A549 (cell line): Measurements from ENCODE around the gene LY6G5C. TPM values are rescaled to one million over a fixed set of nuclear protein-coding genes. Genes with fewer than 3 reads are reported as not detected.

Experiments used
- ATAC-seq, 2 experiments: fragments of 200-7000 bp in 1 of 2; fragments of >200 bp in 1 of 2; cut with Nextera tagmentation in 1 of 2; cut with Tn5 transposase in 1 of 2; 3 replicates each; pipeline versions ENCODE4 v1.8.0 to v1.9.1; 2018 to 2020; ENCODE audit warnings: mild to moderate bottlenecking in 1 of 2, moderate library complexity in 1 of 2
- CTCF ChIA-PET: fragments of 300-600 bp; sonication (Branson Sonifier 250); formaldehyde crosslinking; extraction: SDS; loops from one replicate; lab custom pipeline; 2021; ENCODE audit warnings: antibody characterized with exemption, inconsistent platforms; lab: Yijun Ruan, JAX
- POLR2A ChIA-PET: fragments of 350-600 bp; formaldehyde crosslinking; extraction: SDS; loops from one replicate; lab custom pipeline; 2021; ENCODE audit warnings: antibody characterized with exemption, inconsistent platforms; lab: Yijun Ruan, JAX
- DNase-seq, 2 experiments: peaks; one replicate each; pipeline versions ENCODE4 v3.0.0 to v3.0.0-alpha.2; 2011 to 2016; ENCODE audit warnings: low read depth in 1 of 2, low spot score in 1 of 2
- FAIRE-seq: peaks from 2 replicates; lab custom pipeline; 2011; peaks lifted over from hg19 to GRCh38; lab: Jason Lieb, UNC
- H3K27ac ChIP-seq, 2 experiments: fragments of >200 bp; sonication (Bioruptor Twin); formaldehyde crosslinking; 3 replicates each; pipeline ENCODE4 v1.5.1; 2016 to 2017
- H3K4me1 ChIP-seq: fragments of >200 bp; sonication (Bioruptor Twin); formaldehyde crosslinking; 3 replicates; pipeline ENCODE4 v1.6.1; 2016
- H3K4me2 ChIP-seq: fragments of >200 bp; sonication (Bioruptor Twin); formaldehyde crosslinking; 3 replicates; pipeline ENCODE4 v1.6.1; 2016
- H3K4me3 ChIP-seq: fragments of >200 bp; sonication (Bioruptor Twin); formaldehyde crosslinking; 3 replicates; pipeline ENCODE4 v1.5.1; 2016
- H3K9me3 ChIP-seq: fragments of >200 bp; sonication (Bioruptor Twin); formaldehyde crosslinking; 3 replicates; pipeline ENCODE4 v1.6.1; 2016
- BHLHE40 ChIP-seq: IDR thresholded peaks from 2 replicates; pipeline ENCODE4 v1.6.1; 2012; ENCODE audit warnings: low read depth, low read length, inconsistent platforms
- CBX8 ChIP-seq: fragments of 200-600 bp; sonication (generic); IDR thresholded peaks from 2 replicates; pipeline ENCODE4 v1.6.1; 2016
- CEBPB ChIP-seq, 2 experiments: fragments of >200 bp in 1 of 2; sonication (Bioruptor Twin) in 1 of 2; formaldehyde crosslinking in 1 of 2; IDR thresholded peaks; 2 replicates each; pipeline ENCODE4 v1.6.1; 2012 to 2016
- CHD2 ChIP-seq: fragments of 150-350 bp; IDR thresholded peaks from 2 replicates; pipeline ENCODE4 v1.6.1; 2014; ENCODE audit warnings: low read length; ENCODE audit not compliant: partially characterized antibody
- CHD4 ChIP-seq: fragments of 200-600 bp; sonication (generic); IDR thresholded peaks from 2 replicates; pipeline ENCODE4 v1.6.1; 2016; ENCODE audit warnings: antibody characterized with exemption, mild to moderate bottlenecking, borderline replicate concordance
- EHMT2 ChIP-seq: fragments of 200-600 bp; sonication (generic); IDR thresholded peaks from 2 replicates; pipeline ENCODE4 v1.6.1; 2016; ENCODE audit warnings: antibody characterized with exemption, low read depth, mild to moderate bottlenecking, moderate library complexity
- EP300 ChIP-seq, 2 experiments: fragments of >200 bp; sonication (Bioruptor Twin); formaldehyde crosslinking; IDR thresholded peaks; 2 replicates in 1 of 2; 3 replicates in 1 of 2; pipeline ENCODE4 v1.6.1; 2016 to 2017
- ESRRA ChIP-seq: fragments of 150-350 bp; IDR thresholded peaks from 2 replicates; pipeline ENCODE4 v1.6.1; 2014; ENCODE audit warnings: mild to moderate bottlenecking, low read length, borderline replicate concordance
- FOSL2 ChIP-seq, 2 experiments: fragments of 450-650 bp in 1 of 2; fragments of >200 bp in 1 of 2; sonication (Bioruptor Twin) in 1 of 2; formaldehyde crosslinking; IDR thresholded peaks; 2 replicates each; pipeline versions ENCODE4 v1.5.0 to v1.6.1; 2016 to 2020; ENCODE audit warnings: mild to moderate bottlenecking in 1 of 2, moderate library complexity in 1 of 2
- FOXS1 ChIP-seq: fragments of 250-450 bp; sonication (Bioruptor Pico); IDR thresholded peaks from 2 replicates; pipeline ENCODE4 v1.5.0; 2020; ENCODE audit warnings: mild to moderate bottlenecking, moderate library complexity
- HOXB13 ChIP-seq: fragments of 250-450 bp; sonication (Bioruptor Pico); IDR thresholded peaks from 2 replicates; pipeline ENCODE4 v1.5.0; 2020; ENCODE audit warnings: low read depth, mild to moderate bottlenecking, moderate library complexity
- KDM5A ChIP-seq: fragments of 200-600 bp; sonication (generic); IDR thresholded peaks from 2 replicates; pipeline ENCODE4 v1.6.1; 2016; ENCODE audit warnings: antibody characterized with exemption, mild to moderate bottlenecking
- MAFK ChIP-seq: fragments of 450-650 bp; IDR thresholded peaks from 2 replicates; pipeline ENCODE4 v1.6.1; 2014; ENCODE audit not compliant: partially characterized antibody
- MAZ ChIP-seq: fragments of 150-350 bp; IDR thresholded peaks from 2 replicates; pipeline ENCODE4 v1.6.1; 2014; ENCODE audit warnings: antibody characterized with exemption, low read depth, low read length, borderline replicate concordance
- MYC ChIP-seq: IDR thresholded peaks from 2 replicates; pipeline ENCODE4 v1.6.1; 2012; ENCODE audit warnings: mild to moderate bottlenecking, inconsistent platforms, low read length, improper control_type of control experiment, borderline replicate concordance
- NPAS2 ChIP-seq: fragments of 250-450 bp; sonication (Bioruptor Pico); IDR thresholded peaks from 2 replicates; pipeline ENCODE4 v1.8.0; 2022; ENCODE audit warnings: mild to moderate bottlenecking, moderate library complexity, borderline replicate concordance
- NR3C1 ChIP-seq: fragments of >200 bp; sonication (Bioruptor Twin); formaldehyde crosslinking; IDR thresholded peaks from 3 replicates; pipeline ENCODE4 v1.6.1; 2017
- POLR2A ChIP-seq: IDR thresholded peaks from 2 replicates; pipeline ENCODE4 v1.6.1; 2012; ENCODE audit warnings: mild to moderate bottlenecking, low read length
- RNF2 ChIP-seq: fragments of 200-600 bp; sonication (generic); IDR thresholded peaks from 2 replicates; pipeline ENCODE4 v1.6.1; 2016; ENCODE audit warnings: low read depth, mild to moderate bottlenecking, antibody characterized with exemption, moderate library complexity, borderline replicate concordance
- SMC3 ChIP-seq: fragments of >200 bp; sonication (Bioruptor Twin); formaldehyde crosslinking; IDR thresholded peaks from 3 replicates; pipeline ENCODE4 v1.6.1; 2018; ENCODE audit warnings: inconsistent platforms
- TFCP2L1 ChIP-seq: fragments of 250-450 bp; sonication (Bioruptor Pico); IDR thresholded peaks from 2 replicates; pipeline ENCODE4 v1.5.0; 2021; ENCODE audit warnings: mild to moderate bottlenecking
- TP53 ChIP-seq: fragments of 250-450 bp; sonication (Bioruptor Pico); IDR thresholded peaks from 2 replicates; pipeline ENCODE4 v1.5.0; 2021; ENCODE audit warnings: mild to moderate bottlenecking, moderate library complexity
- ZC3H11A ChIP-seq: fragments of 450-650 bp; IDR thresholded peaks from 2 replicates; pipeline ENCODE4 v1.6.1; 2014; ENCODE audit warnings: antibody characterized with exemption, mild to moderate bottlenecking
- ZFP36 ChIP-seq: fragments of 450-650 bp; IDR thresholded peaks from 2 replicates; pipeline ENCODE4 v1.6.1; 2014; ENCODE audit warnings: borderline replicate concordance; ENCODE audit not compliant: partially characterized antibody
- ZNF302 ChIP-seq: fragments of 250-450 bp; sonication (Bioruptor Pico); IDR thresholded peaks from 2 replicates; pipeline ENCODE4 v1.9.0; 2021; ENCODE audit warnings: inconsistent platforms, mild to moderate bottlenecking, moderate library complexity
- WGBS: methylation state at CpG from one replicate; pipeline ENCODE4 v1.1.6; 2017; ENCODE audit errors: missing lambda C conversion rate; 5-methylcytosine and 5-hydroxymethylcytosine counted together
- polyA plus RNA-seq, 4 experiments: library from polyadenylated mRNA; depleted of rRNA in 3 of 4; stranded (reverse); fragments of >200 nt; fragmentation: RNase III in 1 of 4; extraction: RNeasy Plus Mini Kit Qiagen cat#74134 plus additional on column Dnase treatment in 1 of 4; gene quantifications; 2 replicates in 3 of 4; 3 replicates in 1 of 4; pipeline ENCODE4 v1.2.3, GENCODE V29; 2011 to 2017
- TF ChIP-seq, protein P1 (sequence below): IDR thresholded peaks from 2 replicates; pipeline ENCODE4 v1.6.1; 2012
- TF ChIP-seq, protein P2 (sequence below): fragments of 250-450 bp; sonication (Bioruptor Pico); IDR thresholded peaks from 2 replicates; pipeline ENCODE4 v1.5.0; 2021; ENCODE audit warnings: mild to moderate bottlenecking, moderate library complexity, borderline replicate concordance
- TF ChIP-seq, protein P3 (sequence below): fragments of >200 bp; sonication (Bioruptor Twin); formaldehyde crosslinking; IDR thresholded peaks from 2 replicates; pipeline ENCODE4 v1.6.1; 2016
- TF ChIP-seq, protein P4 (sequence below): IDR thresholded peaks from 2 replicates; pipeline ENCODE4 v1.6.1; 2012
- TF ChIP-seq, protein P5 (sequence below): fragments of 250-450 bp; sonication (Bioruptor Pico); IDR thresholded peaks from 2 replicates; pipeline ENCODE4 v1.5.0; 2020; ENCODE audit warnings: low read depth, mild to moderate bottlenecking, moderate library complexity
- TF ChIP-seq, protein P6 (sequence below): IDR thresholded peaks from 2 replicates; pipeline ENCODE4 v1.6.1; 2012; ENCODE audit warnings: low read depth, borderline replicate concordance
- TF ChIP-seq, protein P7 (sequence below): fragments of >200 bp; sonication (Bioruptor Twin); formaldehyde crosslinking; IDR thresholded peaks from 3 replicates; pipeline ENCODE4 v1.6.1; 2016

Gene LY6G5C
- polyA plus RNA-seq, 2 of the 4 experiments (the other 2 are of a cell fraction): 1.2 to 1.6 TPM

DNA sequence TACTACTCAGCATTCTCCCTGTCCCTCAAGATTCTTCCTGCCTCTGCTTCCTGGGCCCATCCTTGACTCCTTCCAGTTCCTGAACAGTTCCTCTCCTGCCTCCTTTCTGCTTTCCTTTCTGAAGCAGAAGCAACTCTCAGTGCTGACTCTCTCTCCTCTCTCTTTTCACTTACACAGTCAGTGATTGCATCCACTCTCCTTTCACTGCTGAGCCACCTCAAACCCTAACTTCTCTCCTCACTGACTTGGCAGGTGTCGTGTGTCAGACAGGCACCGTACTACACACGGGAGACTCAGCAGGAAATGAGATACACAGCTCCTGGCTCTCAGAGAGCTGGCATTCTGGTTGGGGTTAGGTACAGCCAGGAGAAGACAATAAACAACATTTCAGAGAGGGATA lies 16.7 kb upstream of the LY6G5C start:
- 63% methylated on average over 3 of the region's 3 CpGs for WGBS
- ATAC-seq: no peak
- CTCF ChIA-PET: interaction anchor here (1.4 kb wide), 1 partner anchor 93 kb away, joined by 3 read pairs; no protein-coding TSS in a partner anchor

DNA sequence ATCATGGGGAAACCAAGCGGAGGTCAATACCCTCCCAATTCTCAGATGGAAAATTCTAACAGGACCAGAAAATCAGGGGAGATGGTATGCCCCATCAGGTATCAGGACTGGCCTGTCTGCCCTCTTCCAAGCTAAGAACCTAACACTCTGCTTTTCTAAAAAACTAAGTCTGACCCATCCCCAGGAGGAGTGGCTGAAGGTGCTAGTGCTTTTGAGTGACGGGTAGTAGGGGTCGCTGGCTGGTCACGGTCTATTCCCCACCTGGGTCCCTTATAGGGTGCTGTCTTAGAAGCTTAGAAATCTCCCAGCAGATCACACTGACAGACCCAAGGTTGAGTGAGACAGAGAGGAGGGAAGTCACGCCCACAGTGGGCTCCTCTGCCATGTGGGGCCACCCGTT lies 12.7 kb upstream of the LY6G5C start:
- ChIA-PET CTCF (interaction anchor here (0.6 to 1.8 kb wide), 6 partner anchors 10 to 170 kb away, joined by 3 to 9 read pairs (median 3); partner anchors contain the start of genes ABHD16A and DDAH2), POLR2A (interaction anchor here (1.2 to 1.4 kb wide), 2 partner anchors 122 to 134 kb away, joined by 3 to 5 read pairs; partner anchors contain the start of genes HSPA1A, HSPA1B and HSPA1L)
- no peak for ATAC-seq
- no peak for DNase-seq
- no peaks in the 10 kb centered on the region; the same call in 2 of the 3 replicates for H3K4me1 ChIP-seq
- TF ChIP-seq, protein P1, sequence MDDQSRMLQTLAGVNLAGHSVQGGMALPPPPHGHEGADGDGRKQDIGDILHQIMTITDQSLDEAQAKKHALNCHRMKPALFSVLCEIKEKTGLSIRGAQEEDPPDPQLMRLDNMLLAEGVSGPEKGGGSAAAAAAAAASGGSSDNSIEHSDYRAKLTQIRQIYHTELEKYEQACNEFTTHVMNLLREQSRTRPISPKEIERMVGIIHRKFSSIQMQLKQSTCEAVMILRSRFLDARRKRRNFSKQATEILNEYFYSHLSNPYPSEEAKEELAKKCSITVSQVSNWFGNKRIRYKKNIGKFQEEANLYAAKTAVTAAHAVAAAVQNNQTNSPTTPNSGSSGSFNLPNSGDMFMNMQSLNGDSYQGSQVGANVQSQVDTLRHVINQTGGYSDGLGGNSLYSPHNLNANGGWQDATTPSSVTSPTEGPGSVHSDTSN: no peak
- TF ChIP-seq KDM5A: no peak
- TF ChIP-seq, protein P2, sequence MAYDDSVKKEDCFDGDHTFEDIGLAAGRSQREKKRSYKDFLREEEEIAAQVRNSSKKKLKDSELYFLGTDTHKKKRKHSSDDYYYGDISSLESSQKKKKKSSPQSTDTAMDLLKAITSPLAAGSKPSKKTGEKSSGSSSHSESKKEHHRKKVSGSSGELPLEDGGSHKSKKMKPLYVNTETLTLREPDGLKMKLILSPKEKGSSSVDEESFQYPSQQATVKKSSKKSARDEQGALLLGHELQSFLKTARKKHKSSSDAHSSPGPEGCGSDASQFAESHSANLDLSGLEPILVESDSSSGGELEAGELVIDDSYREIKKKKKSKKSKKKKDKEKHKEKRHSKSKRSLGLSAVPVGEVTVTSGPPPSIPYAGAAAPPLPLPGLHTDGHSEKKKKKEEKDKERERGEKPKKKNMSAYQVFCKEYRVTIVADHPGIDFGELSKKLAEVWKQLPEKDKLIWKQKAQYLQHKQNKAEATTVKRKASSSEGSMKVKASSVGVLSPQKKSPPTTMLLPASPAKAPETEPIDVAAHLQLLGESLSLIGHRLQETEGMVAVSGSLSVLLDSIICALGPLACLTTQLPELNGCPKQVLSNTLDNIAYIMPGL (CRISPR knock-in tag): no peak
- no peak for TF ChIP-seq CBX8
- no peak for TF ChIP-seq NR3C1
- TF ChIP-seq CHD2: no peak
- TF ChIP-seq FOSL2 (IDR thresholded peaks at IDR 0.05): no peak
- no peak for TF ChIP-seq FOSL2 (CRISPR knock-in tag; IDR thresholded peaks at IDR 0.05)
- TF ChIP-seq, protein P3, sequence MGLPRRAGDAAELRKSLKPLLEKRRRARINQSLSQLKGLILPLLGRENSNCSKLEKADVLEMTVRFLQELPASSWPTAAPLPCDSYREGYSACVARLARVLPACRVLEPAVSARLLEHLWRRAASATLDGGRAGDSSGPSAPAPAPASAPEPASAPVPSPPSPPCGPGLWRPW: no peak
- no peak for TF ChIP-seq MAFK
- no peak for TF ChIP-seq TP53
- TF ChIP-seq HOXB13 (CRISPR knock-in tag): no peak
- TF ChIP-seq FOXS1 (CRISPR knock-in tag): no peak
- no peak for TF ChIP-seq ZC3H11A
- TF ChIP-seq EHMT2: no peak
- no peak for TF ChIP-seq RNF2
- no peak for TF ChIP-seq SMC3
- TF ChIP-seq, protein P4, sequence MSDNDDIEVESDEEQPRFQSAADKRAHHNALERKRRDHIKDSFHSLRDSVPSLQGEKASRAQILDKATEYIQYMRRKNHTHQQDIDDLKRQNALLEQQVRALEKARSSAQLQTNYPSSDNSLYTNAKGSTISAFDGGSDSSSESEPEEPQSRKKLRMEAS: no peak
- FAIRE-seq: no peak
- H3K9me3 ChIP-seq: no peaks in the 10 kb centered on the region
- 94% methylated on average over 4 of the region's 6 CpGs for WGBS
- H3K4me3 ChIP-seq: no peak overlapping the region
- H3K4me2 ChIP-seq: no peak overlapping the region
- H3K27ac ChIP-seq: no peak overlapping the region

More for the DNA sequence above, 16.7 kb upstream of the LY6G5C start:
- TF ChIP-seq ZNF302 (CRISPR knock-in tag): no peak
- TF ChIP-seq MAZ: no peak
- TF ChIP-seq TFCP2L1 (CRISPR knock-in tag): no peak
- no peak for TF ChIP-seq BHLHE40
- TF ChIP-seq, protein P5, sequence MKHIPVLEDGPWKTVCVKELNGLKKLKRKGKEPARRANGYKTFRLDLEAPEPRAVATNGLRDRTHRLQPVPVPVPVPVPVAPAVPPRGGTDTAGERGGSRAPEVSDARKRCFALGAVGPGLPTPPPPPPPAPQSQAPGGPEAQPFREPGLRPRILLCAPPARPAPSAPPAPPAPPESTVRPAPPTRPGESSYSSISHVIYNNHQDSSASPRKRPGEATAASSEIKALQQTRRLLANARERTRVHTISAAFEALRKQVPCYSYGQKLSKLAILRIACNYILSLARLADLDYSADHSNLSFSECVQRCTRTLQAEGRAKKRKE (CRISPR knock-in tag): no peak
- TF ChIP-seq ESRRA: no peak
- TF ChIP-seq, protein P6, sequence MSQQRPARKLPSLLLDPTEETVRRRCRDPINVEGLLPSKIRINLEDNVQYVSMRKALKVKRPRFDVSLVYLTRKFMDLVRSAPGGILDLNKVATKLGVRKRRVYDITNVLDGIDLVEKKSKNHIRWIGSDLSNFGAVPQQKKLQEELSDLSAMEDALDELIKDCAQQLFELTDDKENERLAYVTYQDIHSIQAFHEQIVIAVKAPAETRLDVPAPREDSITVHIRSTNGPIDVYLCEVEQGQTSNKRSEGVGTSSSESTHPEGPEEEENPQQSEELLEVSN: no peak
- TF ChIP-seq CHD4: no peak
- no peak for TF ChIP-seq MYC
- TF ChIP-seq ZC3H11A: no peak
- TF ChIP-seq EP300 (IDR thresholded peaks at IDR 0.05): no peak
- TF ChIP-seq, protein P7, sequence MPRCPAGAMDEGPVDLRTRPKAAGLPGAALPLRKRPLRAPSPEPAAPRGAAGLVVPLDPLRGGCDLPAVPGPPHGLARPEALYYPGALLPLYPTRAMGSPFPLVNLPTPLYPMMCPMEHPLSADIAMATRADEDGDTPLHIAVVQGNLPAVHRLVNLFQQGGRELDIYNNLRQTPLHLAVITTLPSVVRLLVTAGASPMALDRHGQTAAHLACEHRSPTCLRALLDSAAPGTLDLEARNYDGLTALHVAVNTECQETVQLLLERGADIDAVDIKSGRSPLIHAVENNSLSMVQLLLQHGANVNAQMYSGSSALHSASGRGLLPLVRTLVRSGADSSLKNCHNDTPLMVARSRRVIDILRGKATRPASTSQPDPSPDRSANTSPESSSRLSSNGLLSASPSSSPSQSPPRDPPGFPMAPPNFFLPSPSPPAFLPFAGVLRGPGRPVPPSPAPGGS: no peak
- TF ChIP-seq FOSL2 (IDR thresholded peaks at IDR 0.05): no peak
- no peak for TF ChIP-seq FOSL2 (CRISPR knock-in tag; IDR thresholded peaks at IDR 0.05)
- no peak for TF ChIP-seq ZFP36
- TF ChIP-seq CBX8: no peak
- no peak for TF ChIP-seq CEBPB (IDR thresholded peaks at IDR 0.05)
- no peak for TF ChIP-seq KDM5A
- TF ChIP-seq NPAS2 (CRISPR knock-in tag): no peak
- TF ChIP-seq POLR2A: no peak
- POLR2A ChIA-PET: no interaction called here
- FAIRE-seq: no peak
- DNase-seq: no peak
- Histone ChIP-seq H3K27ac (no peak overlapping the region), H3K4me2 (no peak overlapping the region), H3K4me3 (no peak overlapping the region), H3K9me3 (no peaks in the 10 kb centered on the region), H3K4me1 (peaks cover 13% of the 10 kb centered on the region; the same call in 2 of the 3 replicates)
